ENCODE data around the gene IPPK.

GRCh38 chr9:92638621-92639101 is 31.3 kb downstream of the IPPK start:
- TF ChIP-seq CTCF (IDR thresholded peaks at IDR 0.05) (no peak), POLR2A (IDR thresholded peaks at IDR 0.05) (no peak)

Measured in testis (tissue), 2 donors.